HL-60 (cell line): ENCODE measurements around the gene PGAM2.

ENCODE experiments used
- DNase-seq, 2 experiments: peaks; one replicate each; pipeline ENCODE4 v3.0.0-alpha.2; 2010 to 2020; ENCODE audit warnings: low read depth in 1 of 2, low spot score in 1 of 2
- H3K27ac ChIP-seq: fragments of 250-450 bp; sonication (Bioruptor Pico); replicated peaks from 2 replicates; pipeline ENCODE4 v1.5.1; 2020; ENCODE audit warnings: mild to moderate bottlenecking, moderate library complexity
- H3K27me3 ChIP-seq: fragments of 250-450 bp; sonication (Bioruptor Pico); 2 replicates; pipeline ENCODE4 v1.5.1; 2021; ENCODE audit warnings: mild to moderate bottlenecking, moderate library complexity; ENCODE audit not compliant: insufficient read depth, poor library complexity, severe bottlenecking
- H3K4me3 ChIP-seq: replicated peaks from 2 replicates; pipeline ENCODE4 v1.5.1; 2011; ENCODE audit warnings: mild to moderate bottlenecking, control low read depth, low read length; ENCODE audit not compliant: insufficient read depth
- GABPA ChIP-seq: IDR thresholded peaks from 2 replicates; pipeline ENCODE4 v1.6.1; 2012; ENCODE audit warnings: low read depth
- POLR2AphosphoS5 ChIP-seq: IDR thresholded peaks from 2 replicates; pipeline ENCODE4 v1.6.1; 2012; ENCODE audit warnings: low read depth
- SPI1 ChIP-seq: IDR thresholded peaks from 2 replicates; pipeline ENCODE4 v1.6.1; 2012; ENCODE audit warnings: low read depth, mild to moderate bottlenecking, borderline replicate concordance
- TF ChIP-seq, protein P1 (sequence below): IDR thresholded peaks from one replicate; pipeline ENCODE4 v1.5.1; 2011; ENCODE audit warnings: low read length, control low read depth, inconsistent platforms; ENCODE audit not compliant: insufficient read depth
- TF ChIP-seq, protein P2 (sequence below): IDR thresholded peaks from 2 replicates; pipeline ENCODE4 v1.6.1; 2012; ENCODE audit warnings: low read depth; ENCODE audit not compliant: insufficient replicate concordance

Gene PGAM2

DNA sequence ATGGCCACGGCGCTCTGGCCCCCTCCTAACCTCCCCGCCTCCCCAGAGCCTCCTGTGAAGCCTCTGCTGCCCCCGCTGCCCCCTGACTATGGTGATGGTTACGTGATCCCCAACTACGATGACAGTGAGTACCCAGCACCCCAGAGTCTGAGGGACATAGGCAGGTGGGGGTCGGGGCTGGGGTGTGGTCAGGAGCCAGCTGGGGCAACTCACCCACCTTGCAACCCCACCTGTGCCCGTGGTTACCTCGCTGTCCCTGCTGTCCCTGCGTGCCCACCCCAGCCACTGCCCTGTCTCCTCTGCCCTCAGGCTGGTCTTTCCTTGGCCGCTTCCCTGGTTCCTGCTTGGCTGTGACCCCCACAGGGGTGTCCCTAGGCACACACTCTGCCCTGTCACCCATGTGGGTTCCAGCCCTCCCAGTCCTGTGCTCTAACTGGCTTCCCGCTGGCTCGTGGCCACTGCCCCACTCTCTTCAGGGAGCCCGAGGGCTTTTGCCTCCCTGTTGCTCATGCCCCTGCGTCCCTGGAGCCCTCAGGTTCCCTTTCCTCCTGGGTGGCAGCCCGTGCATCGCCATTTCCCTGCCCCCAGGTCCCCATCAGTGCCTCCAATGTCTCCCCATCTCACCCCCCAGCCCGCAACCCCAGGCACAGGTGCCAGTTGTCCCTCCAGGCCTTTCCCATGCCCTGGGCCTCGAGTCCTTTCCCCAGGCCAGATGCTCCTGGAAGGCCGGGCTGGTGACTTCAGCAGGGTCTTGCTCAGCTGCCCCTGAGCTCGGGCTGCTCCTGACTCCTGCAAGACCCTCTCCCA lies 42.8 kb upstream of the PGAM2 start:
- TF ChIP-seq, protein P1, sequence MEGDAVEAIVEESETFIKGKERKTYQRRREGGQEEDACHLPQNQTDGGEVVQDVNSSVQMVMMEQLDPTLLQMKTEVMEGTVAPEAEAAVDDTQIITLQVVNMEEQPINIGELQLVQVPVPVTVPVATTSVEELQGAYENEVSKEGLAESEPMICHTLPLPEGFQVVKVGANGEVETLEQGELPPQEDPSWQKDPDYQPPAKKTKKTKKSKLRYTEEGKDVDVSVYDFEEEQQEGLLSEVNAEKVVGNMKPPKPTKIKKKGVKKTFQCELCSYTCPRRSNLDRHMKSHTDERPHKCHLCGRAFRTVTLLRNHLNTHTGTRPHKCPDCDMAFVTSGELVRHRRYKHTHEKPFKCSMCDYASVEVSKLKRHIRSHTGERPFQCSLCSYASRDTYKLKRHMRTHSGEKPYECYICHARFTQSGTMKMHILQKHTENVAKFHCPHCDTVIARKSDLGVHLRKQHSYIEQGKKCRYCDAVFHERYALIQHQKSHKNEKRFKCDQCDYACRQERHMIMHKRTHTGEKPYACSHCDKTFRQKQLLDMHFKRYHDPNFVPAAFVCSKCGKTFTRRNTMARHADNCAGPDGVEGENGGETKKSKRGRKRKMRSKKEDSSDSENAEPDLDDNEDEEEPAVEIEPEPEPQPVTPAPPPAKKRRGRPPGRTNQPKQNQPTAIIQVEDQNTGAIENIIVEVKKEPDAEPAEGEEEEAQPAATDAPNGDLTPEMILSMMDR = no peak
- TF ChIP-seq, protein P2, sequence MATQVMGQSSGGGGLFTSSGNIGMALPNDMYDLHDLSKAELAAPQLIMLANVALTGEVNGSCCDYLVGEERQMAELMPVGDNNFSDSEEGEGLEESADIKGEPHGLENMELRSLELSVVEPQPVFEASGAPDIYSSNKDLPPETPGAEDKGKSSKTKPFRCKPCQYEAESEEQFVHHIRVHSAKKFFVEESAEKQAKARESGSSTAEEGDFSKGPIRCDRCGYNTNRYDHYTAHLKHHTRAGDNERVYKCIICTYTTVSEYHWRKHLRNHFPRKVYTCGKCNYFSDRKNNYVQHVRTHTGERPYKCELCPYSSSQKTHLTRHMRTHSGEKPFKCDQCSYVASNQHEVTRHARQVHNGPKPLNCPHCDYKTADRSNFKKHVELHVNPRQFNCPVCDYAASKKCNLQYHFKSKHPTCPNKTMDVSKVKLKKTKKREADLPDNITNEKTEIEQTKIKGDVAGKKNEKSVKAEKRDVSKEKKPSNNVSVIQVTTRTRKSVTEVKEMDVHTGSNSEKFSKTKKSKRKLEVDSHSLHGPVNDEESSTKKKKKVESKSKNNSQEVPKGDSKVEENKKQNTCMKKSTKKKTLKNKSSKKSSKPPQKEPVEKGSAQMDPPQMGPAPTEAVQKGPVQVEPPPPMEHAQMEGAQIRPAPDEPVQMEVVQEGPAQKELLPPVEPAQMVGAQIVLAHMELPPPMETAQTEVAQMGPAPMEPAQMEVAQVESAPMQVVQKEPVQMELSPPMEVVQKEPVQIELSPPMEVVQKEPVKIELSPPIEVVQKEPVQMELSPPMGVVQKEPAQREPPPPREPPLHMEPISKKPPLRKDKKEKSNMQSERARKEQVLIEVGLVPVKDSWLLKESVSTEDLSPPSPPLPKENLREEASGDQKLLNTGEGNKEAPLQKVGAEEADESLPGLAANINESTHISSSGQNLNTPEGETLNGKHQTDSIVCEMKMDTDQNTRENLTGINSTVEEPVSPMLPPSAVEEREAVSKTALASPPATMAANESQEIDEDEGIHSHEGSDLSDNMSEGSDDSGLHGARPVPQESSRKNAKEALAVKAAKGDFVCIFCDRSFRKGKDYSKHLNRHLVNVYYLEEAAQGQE = no peak
- TF ChIP-seq SPI1 (no peak), POLR2AphosphoS5 (no peak), GABPA (no peak)
- peaks cover 6% of the 10 kb centered on the region for H3K27me3 ChIP-seq
- H3K4me3 ChIP-seq = no peak overlapping the region
- DNase-seq = no peak
- no peak overlapping the region for H3K27ac ChIP-seq

DNA sequence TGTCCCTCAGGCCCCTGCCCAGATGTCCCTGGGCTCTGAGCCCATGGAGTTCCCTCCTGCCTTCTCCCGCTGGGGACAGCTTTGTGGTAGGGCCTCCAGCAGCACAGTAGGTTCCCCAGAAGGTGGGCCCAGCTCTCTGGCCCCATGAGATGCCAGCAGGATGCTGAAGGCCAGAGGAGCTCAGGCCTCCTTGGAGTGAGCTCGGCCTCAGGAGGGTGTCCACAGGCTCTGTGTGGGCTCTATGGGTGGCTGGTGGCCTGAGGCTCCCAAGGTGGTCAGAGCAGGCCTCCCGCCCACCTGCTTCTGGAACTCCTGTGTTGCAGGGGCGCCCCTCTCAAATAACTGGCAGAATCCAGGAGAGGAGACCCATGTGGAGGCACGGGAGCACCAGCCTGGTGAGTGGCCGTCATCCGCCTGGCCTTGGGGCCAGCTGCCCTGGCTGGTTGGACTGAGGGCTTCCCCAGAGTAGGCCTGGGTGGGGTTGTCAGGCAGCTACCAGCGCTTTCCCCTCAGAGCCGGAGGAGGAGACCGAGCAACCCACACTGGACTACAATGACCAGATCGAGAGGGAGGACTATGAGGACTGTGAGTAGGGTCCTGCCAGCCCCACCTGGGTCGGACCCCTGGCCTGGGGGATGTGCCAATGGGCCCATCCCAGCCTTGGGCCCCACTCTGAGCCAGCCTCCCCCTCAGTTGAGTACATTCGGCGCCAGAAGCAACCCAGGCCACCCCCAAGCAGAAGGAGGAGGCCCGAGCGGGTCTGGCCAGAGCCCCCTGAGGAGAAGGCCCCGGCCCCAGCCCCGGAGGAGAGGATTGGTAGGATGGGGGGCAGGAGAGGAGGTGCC lies 42.0 kb upstream of the PGAM2 start:
- no peak overlapping the region for H3K4me3 ChIP-seq
- no peak overlapping the region for H3K27ac ChIP-seq
- peaks cover 6% of the 10 kb centered on the region for H3K27me3 ChIP-seq
- DNase-seq = no peak
- TF ChIP-seq, protein P1 = no peak
- TF ChIP-seq SPI1 (no peak), POLR2AphosphoS5 (no peak), GABPA (no peak)
- TF ChIP-seq, protein P2 = no peak

DNA sequence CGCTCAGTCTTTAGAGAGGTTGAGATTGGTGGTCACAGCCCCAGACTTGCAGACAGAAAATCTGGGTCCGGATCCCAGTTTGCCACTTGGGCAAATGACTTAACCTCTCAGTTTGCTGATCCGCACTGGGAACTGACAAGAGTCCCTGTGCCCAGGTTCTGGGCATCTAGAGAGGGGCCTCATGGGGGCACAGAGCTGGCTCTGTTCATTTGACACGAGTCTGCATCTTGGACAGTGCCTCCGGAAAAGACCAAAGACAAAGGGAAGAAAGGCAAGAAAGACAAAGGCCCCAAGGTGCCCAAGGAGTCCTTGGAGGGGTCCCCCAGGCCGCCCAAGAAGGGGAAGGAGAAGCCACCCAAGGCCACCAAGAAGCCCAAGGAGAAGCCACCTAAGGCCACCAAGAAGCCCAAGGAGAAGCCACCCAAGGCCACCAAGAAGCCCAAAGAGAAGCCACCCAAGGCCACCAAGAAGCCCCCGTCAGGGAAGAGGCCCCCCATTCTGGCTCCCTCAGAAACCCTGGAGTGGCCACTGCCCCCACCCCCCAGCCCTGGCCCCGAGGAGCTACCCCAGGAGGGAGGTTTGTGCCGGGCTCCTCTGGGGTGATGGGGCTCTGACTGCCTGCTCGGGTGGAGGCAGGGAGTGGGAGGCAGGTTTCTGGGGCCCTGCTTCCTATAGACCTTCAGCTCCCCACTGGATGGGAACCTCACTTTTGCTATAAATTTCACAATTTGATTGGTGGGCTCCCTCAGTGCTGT lies 41.1 kb upstream of the PGAM2 start:
- Histone ChIP-seq H3K27ac (no peak overlapping the region), H3K4me3 (no peak overlapping the region), H3K27me3 (peaks cover 6% of the 10 kb centered on the region)
- no peak for DNase-seq
- TF ChIP-seq, protein P2 = no peak
- no peak for TF ChIP-seq POLR2AphosphoS5
- TF ChIP-seq GABPA = no peak
- no peak for TF ChIP-seq SPI1
- TF ChIP-seq, protein P1 = no peak
